GM12875 (cell line): ENCODE results near the gene SSTR1.
"Not testable (repeated sequence)": the region's sequence is repeated elsewhere in the genome, so short reads cannot be mapped to it uniquely, and the experiment has no call there.

Source experiments
- H3K4me3 ChIP-seq: one replicate; pipeline ENCODE4 v1.5.1; 2011; ENCODE audit warnings: low read depth, low read length, control low read depth
- TF ChIP-seq, protein P1 (sequence below): IDR thresholded peaks from 2 replicates; pipeline ENCODE4 v1.5.1; 2011; ENCODE audit warnings: low read depth, mild to moderate bottlenecking, control low read depth, inconsistent platforms, low read length, moderate library complexity, borderline replicate concordance; ENCODE audit not compliant: insufficient read depth

SSTR1 gene

DNA sequence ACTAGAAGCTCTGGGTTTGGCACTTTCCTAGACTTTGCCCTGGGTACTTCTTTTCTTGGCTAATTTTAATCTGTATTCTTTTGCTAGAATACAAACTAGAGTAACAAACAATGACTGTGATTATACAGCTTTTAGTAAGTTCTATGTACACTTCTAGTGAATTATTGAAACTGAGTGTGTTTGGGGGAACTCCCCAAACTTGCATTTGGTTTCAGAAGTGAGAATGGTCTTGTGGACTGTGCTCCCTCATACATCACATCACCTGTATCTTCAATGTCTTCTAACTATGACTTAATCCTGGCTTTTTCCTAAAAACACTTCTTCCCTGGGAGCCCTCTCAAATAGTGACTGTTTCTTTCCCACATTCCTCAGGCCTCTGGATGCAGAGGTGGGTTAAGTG is 23.6 kb upstream of the SSTR1 start:
- TF ChIP-seq, protein P1, sequence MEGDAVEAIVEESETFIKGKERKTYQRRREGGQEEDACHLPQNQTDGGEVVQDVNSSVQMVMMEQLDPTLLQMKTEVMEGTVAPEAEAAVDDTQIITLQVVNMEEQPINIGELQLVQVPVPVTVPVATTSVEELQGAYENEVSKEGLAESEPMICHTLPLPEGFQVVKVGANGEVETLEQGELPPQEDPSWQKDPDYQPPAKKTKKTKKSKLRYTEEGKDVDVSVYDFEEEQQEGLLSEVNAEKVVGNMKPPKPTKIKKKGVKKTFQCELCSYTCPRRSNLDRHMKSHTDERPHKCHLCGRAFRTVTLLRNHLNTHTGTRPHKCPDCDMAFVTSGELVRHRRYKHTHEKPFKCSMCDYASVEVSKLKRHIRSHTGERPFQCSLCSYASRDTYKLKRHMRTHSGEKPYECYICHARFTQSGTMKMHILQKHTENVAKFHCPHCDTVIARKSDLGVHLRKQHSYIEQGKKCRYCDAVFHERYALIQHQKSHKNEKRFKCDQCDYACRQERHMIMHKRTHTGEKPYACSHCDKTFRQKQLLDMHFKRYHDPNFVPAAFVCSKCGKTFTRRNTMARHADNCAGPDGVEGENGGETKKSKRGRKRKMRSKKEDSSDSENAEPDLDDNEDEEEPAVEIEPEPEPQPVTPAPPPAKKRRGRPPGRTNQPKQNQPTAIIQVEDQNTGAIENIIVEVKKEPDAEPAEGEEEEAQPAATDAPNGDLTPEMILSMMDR = no peak

DNA sequence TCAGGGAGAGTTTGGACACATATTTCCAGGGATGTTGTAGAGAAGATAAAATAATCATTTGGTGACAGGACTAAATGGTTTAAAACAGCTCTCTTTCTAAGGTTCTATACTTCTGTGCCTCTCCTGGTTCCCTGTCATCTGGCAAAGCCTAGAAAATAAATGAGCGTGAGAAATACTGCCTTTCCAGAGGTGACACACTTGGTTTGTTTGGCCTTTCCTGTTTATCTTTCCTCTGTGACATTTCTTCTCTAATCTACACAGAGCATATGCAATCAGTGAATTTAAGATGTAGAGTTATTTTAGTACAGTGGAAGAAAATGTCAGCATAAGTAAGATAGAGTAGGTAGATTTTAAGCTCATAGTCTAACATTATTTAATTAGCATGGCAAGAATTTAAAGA is 22.0 kb upstream of the SSTR1 start:
- TF ChIP-seq, protein P1 = no peak
- H3K4me3 ChIP-seq = no peak overlapping the region

More for the DNA sequence above, 23.6 kb upstream of the SSTR1 start:
- H3K4me3 ChIP-seq = no peak overlapping the region

DNA sequence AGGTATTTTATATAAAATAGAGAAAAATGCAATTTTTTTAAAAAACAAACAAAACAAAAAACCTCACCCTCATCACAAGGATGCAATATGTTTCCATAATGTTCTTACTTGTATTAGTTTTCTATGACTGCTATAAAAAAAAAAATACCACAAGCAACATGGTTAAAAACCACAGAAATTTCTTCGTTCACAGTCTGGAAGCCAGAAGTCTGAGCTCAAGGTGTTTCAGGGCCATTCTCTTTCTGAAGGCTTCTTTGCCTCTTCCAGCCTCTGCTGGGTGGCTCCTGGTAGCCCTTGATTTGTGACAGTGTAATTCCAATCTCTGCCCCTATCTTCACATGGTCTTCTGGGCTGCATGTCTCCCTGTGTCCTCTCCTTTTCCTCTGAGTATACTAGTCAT is 21.5 kb upstream of the SSTR1 start:
- H3K4me3 ChIP-seq = no peak overlapping the region
- TF ChIP-seq, protein P1 = no peak

DNA sequence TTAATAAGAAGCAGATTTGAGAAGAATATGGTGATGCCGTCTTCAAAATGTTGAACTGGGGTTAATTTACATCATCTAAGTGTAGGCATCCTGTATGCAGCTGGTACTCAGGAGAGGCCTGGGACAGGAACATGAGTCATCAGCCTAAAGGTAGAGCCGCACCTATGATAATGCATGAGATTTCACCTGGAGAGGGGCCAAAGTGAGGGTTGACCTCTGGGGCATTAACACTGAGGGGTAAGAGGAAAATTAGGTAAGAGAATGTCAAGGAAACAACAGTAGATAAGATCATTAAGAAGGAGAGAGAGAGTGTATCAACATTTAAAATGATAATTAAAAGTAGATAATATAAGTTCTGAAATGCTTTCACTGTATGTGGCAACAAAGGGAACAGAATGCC is 20.2 kb upstream of the SSTR1 start:
- TF ChIP-seq, protein P1 = no peak
- no peak overlapping the region for H3K4me3 ChIP-seq

DNA sequence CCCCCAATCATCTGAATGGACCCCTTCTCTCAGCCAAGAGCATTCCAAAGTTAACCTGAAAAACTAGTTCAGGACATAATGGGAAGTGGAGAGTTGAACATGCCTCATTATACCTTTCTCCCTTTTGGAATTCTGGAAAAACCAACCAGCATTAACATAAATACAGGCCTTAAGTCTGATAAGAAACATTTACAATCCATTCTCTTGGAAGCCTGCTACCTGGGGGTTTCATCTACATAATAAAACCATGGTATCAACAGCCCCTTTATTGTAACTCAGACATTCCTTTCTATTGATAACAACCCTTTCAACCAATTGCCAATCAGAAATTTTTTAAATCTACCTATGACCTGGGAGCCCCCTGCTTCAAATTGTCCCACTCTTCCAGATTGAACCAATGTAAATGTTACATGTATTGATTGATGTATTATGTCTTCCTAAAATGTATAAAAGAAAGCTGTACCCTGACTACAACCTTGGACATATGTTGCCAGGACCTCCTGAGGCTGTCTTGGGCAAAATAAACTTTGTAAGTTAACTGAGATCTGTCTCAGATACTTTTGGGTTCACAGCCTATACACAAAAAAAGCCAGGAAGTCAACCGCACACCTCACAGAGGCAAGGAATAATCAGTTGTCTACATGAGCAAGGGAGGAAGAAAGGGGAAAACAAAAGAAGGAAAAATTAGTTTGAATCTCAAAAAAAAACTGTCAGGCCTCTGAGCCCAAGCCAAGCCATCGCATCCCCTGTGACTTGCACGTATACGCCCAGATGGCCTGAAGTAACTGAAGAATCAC is 17.6 kb upstream of the SSTR1 start:
- TF ChIP-seq, protein P1 = no peak
- H3K4me3 ChIP-seq = no peak overlapping the region

DNA sequence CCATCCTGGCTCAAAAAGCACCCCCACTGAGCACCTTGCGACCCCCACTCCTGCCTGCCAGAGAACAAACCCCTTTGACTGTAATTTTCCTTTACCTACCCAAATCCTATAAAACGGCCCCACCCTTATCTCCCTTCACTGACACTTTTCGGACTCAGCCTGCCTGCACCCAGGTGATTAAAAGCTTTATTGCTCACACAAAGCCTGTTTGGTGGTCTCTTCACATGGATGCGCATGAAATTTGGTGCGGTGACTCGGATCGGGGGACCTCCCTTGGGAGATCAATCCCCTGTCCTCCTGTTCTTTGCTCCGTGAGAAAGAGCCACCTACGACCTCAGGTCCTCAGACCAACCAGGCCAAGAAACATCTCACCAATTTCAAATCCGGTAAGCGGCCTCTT is 16.9 kb upstream of the SSTR1 start:
- not testable (repeated sequence) for H3K4me3 ChIP-seq

DNA sequence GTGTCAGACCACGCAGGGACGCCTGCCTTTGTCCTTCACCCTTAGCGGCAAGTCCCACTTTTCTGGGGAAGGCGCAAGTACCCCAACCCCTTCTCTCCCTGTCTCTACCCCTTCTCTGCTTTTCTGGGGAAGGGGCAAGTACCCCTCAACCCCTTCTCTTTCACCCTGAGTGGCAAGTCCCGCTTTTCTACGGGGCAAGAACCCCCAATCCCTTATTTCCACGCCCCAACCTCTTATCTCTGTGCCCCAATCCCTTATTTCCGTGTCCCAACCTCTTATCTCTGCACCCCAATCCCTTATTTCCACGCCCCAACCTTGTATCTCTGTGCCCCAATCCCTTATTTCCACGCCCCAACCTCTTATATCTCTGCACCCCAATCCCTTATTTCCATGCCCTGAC is 16.2 kb upstream of the SSTR1 start:
- H3K4me3 ChIP-seq = not testable (repeated sequence)

DNA sequence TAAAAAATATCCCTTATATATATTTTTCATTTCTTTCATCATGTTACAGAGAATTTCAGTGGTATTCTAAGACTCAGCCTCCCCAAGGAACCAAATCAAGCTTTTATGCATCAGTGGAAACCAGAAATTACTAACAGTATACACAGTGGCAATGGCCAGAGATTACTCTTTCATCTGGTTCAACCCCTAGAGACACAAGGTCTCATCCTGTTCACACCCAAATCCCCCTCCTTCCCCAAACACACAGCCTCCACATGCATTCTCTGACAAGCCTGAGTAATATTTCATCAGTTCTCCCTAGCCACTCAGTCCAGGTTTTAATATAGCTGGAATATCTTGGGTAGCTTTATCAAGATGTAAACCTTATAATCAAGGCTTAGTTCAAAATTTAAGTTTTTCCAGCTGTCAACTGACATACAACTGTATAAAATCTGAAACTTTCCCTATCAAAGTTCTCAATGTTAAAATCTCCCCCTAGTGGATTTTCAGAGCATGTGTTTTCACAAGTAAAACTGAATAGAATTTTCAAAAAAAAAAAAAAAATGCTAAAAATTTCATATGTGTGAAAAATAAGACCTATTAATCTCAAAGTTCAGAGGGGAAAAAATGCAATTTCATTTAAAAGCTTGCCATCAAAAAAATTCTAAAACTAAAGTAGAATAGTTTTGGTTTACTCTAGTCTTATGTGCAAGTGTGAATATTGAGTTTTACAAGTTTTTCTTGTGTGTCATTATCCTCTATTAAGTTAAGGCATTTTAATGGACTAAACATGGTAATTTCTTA is 10.5 kb upstream of the SSTR1 start:
- TF ChIP-seq, protein P1 = no peak
- no peak overlapping the region for H3K4me3 ChIP-seq
